ENCODE measurements around the gene MARCHF4.

The MARCHF4 gene

GRCh38 chr2:216340280-216340631 is 32.0 kb downstream of the MARCHF4 start:
- Histone ChIP-seq H3K27ac (peak overlapping the region; percentile 20; the same call in 1 of the 2 replicates), H3K9me3 (ENCODE audit: severe bottlenecking) (no peaks in the 10 kb centered on the region), H3K27me3 (ENCODE audit: insufficient read depth, low read depth, severe bottlenecking) (peaks cover 10% of the 10 kb centered on the region), H3K36me3 (no peaks in the 10 kb centered on the region), H3K4me3 (ENCODE audit: low read depth, low read length) (no peak overlapping the region)
- DNase-seq = no peak
- TF ChIP-seq CTCF (IDR thresholded peaks at IDR 0.05; ENCODE audit: low read depth, low read length) = no peak

GRCh38 chr2:216339456-216340279 is 32.6 kb downstream of the MARCHF4 start:
- no peaks in the 10 kb centered on the region for H3K9me3 ChIP-seq (ENCODE audit: severe bottlenecking)
- peak; percentile 76 for DNase-seq
- peak; percentile 29; the same call in 1 of the 2 replicates for TF ChIP-seq CTCF (IDR thresholded peaks at IDR 0.05; ENCODE audit: low read depth, low read length)
- peak overlapping the region; percentile 7 for H3K4me3 ChIP-seq (ENCODE audit: low read depth, low read length)
- peaks cover 10% of the 10 kb centered on the region for H3K27me3 ChIP-seq (ENCODE audit: insufficient read depth, low read depth, severe bottlenecking)
- no peaks in the 10 kb centered on the region for H3K36me3 ChIP-seq
- H3K27ac ChIP-seq = peak overlapping the region; percentile 20; the same call in 1 of the 2 replicates

DNA sequence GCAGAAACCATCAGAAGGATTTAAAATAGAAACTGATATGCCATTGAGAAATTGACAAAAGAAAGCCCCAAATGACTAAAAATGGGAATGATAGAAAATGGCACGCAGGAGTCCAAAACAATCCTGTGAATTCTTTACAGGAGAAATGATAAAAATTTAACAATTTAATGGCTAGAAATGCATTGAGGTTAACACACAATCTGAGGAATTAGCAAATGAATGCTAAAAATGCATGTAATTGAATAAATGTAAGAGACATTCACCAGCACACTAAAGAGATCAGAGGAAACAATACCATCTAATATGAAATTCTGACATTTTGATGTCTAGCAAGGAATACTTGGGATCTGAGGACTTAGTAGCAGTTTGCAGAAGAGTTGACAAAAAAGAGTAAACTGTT is 37.0 kb downstream of the MARCHF4 start:
- DNase-seq = no peak
- no peak overlapping the region for H3K4me3 ChIP-seq (ENCODE audit: low read depth, low read length)
- H3K36me3 ChIP-seq = no peaks in the 10 kb centered on the region
- H3K27me3 ChIP-seq (ENCODE audit: insufficient read depth, low read depth, severe bottlenecking) = peaks cover 4% of the 10 kb centered on the region
- H3K27ac ChIP-seq = no peak overlapping the region
- TF ChIP-seq CTCF (IDR thresholded peaks at IDR 0.05; ENCODE audit: low read depth, low read length) = no peak
- no peaks in the 10 kb centered on the region for H3K9me3 ChIP-seq (ENCODE audit: severe bottlenecking)

DNA sequence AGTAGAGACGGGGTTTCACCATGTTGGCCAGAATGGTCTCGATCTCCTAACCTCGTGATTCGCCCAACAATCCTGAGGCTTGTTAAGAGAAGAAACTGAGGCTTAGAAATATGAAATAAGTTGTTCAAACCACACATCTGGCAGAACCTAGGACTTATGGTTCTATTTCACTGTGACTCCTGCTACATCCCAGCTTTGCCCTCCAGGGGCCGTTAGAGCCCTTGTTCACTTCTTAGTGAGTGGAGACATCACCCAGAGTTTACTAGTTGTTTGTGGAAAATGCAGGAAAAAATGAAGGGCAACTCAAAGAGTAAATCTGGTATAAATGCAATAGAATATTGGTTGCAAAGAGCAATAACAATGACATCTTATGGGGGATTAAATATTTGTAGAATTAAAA is 43.9 kb downstream of the MARCHF4 start:
- Histone ChIP-seq H3K36me3 (no peaks in the 10 kb centered on the region), H3K27ac (no peak overlapping the region), H3K9me3 (ENCODE audit: severe bottlenecking) (no peaks in the 10 kb centered on the region), H3K4me3 (ENCODE audit: low read depth, low read length) (no peak overlapping the region), H3K27me3 (ENCODE audit: insufficient read depth, low read depth, severe bottlenecking) (no peaks in the 10 kb centered on the region)
- DNase-seq = no peak
- TF ChIP-seq CTCF (IDR thresholded peaks at IDR 0.05; ENCODE audit: low read depth, low read length) = peak; percentile 31; the same call in 1 of the 2 replicates

DNA sequence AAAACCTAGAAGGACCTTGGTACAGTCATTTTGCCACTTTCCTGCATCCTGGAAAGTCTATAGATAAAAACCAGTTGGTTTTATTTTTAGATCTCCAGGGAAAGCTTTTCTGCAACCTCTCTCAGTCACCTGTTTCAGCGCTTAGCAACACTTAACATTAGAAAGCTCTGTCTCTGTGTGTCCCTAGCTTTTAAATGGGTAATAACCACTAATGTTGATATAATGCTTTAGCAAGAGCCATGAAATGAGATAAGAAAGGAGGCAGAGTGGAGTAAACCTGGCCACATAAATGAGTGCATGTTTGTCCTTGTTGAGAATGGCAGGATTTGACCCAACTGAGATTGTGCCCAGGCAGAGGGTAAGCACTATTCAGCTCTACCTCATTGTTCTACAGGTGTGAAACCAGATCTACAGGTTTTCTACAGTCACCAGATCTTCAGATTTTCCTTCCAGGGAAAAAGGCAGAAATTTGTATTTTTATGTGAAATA is 44.8 kb downstream of the MARCHF4 start:
- DNase-seq = no peak
- TF ChIP-seq CTCF (IDR thresholded peaks at IDR 0.05; ENCODE audit: low read depth, low read length) = no peak
- H3K36me3 ChIP-seq = no peaks in the 10 kb centered on the region
- no peak overlapping the region for H3K27ac ChIP-seq
- H3K4me3 ChIP-seq (ENCODE audit: low read depth, low read length) = no peak overlapping the region
- H3K9me3 ChIP-seq (ENCODE audit: severe bottlenecking) = no peaks in the 10 kb centered on the region
- no peaks in the 10 kb centered on the region for H3K27me3 ChIP-seq (ENCODE audit: insufficient read depth, low read depth, severe bottlenecking)

Data from WERI-Rb-1 (cell line).